ENCODE results near the gene SARDH.

Gene SARDH

GRCh38 chr9:133649194-133649593 lies 89.0 kb downstream of the SARDH start:
- H3K27ac ChIP-seq (ENCODE audit: low read length), result no peak overlapping the region

DNA sequence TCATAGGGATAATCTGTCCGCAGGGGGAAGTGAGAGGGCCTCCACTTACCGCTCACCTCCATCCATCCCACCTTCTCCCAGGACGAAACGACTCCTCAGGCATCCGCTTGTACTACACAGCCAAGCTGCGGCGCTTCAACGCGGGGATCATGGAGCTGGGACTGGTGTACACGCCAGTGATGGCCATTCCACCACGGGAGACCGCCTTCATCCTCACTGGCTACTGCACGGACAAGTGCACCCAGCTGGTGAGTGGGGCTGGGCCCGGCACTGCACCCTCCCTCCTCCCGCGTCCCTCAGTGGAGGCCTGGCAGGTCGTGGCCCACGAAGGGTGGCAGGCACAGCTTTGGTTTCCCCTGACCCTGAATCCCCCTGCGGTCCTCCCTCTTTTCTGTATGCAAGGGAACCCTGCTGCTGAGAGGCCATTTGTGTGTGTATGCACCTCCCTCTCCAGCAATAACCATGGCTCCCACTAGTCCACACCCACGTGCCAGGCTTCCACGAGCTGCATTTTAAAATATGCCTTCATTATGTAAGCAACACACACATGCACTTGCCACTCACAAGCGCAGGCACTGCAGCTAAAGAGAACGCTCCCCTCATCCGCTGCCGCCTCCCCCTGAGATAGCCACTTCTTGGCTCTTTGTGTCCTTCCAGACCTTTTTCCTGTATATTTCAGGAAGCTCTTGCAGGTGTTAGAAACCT lies 90.2 kb downstream of the SARDH start:
- TF ChIP-seq CTCF (IDR thresholded peaks at IDR 0.05; ENCODE audit: borderline replicate concordance, extremely low read depth, low read length, poor library complexity, severe bottlenecking) (no peak), EZH2 (IDR thresholded peaks at IDR 0.05; ENCODE audit: borderline replicate concordance, low read depth, low read length, severe bottlenecking) (no peak)
- Histone ChIP-seq H3K4me2 (ENCODE audit: insufficient read depth, low read length) (no peak overlapping the region), H3K27me3 (ENCODE audit: insufficient read depth, low read length, poor library complexity) (no peaks in the 10 kb centered on the region), H3K9ac (ENCODE audit: low read depth, low read length) (no peak overlapping the region), H3K4me1 (ENCODE audit: insufficient read depth, low read length) (no peaks in the 10 kb centered on the region), H3K79me2 (ENCODE audit: insufficient read depth, low read length) (no peaks in the 10 kb centered on the region), H3K4me3 (ENCODE audit: low read depth in 1 of 2, low read length in 2 of 2) (no peak overlapping the region), H4K20me1 (ENCODE audit: insufficient read depth, low read length) (no peaks in the 10 kb centered on the region), H2AFZ (ENCODE audit: low read depth, low read length) (no peak overlapping the region), H3K36me3 (ENCODE audit: insufficient read depth, low read length) (no peaks in the 10 kb centered on the region), H3K27ac (ENCODE audit: low read length) (no peak overlapping the region), H3K9me3 (ENCODE audit: insufficient read depth, low read length, severe bottlenecking) (no peaks in the 10 kb centered on the region)
- DNase-seq, result no peak
- no peak for ATAC-seq (ENCODE audit: insufficient read depth, low read depth)

More at GRCh38 chr9:133649194-133649593, 89.0 kb downstream of the SARDH start:
- Histone ChIP-seq H3K27me3 (ENCODE audit: insufficient read depth, low read length, poor library complexity) (no peaks in the 10 kb centered on the region), H3K9me3 (ENCODE audit: insufficient read depth, low read length, severe bottlenecking) (no peaks in the 10 kb centered on the region), H3K36me3 (ENCODE audit: insufficient read depth, low read length) (no peaks in the 10 kb centered on the region), H3K4me3 (ENCODE audit: low read depth in 1 of 2, low read length in 2 of 2) (no peak overlapping the region), H2AFZ (ENCODE audit: low read depth, low read length) (no peak overlapping the region), H3K79me2 (ENCODE audit: insufficient read depth, low read length) (no peaks in the 10 kb centered on the region), H4K20me1 (ENCODE audit: insufficient read depth, low read length) (no peaks in the 10 kb centered on the region), H3K9ac (ENCODE audit: low read depth, low read length) (no peak overlapping the region), H3K4me1 (ENCODE audit: insufficient read depth, low read length) (no peaks in the 10 kb centered on the region), H3K4me2 (ENCODE audit: insufficient read depth, low read length) (no peak overlapping the region)
- DNase-seq, result no peak
- no peak for TF ChIP-seq CTCF (IDR thresholded peaks at IDR 0.05; ENCODE audit: borderline replicate concordance, extremely low read depth, low read length, poor library complexity, severe bottlenecking)
- TF ChIP-seq EZH2 (IDR thresholded peaks at IDR 0.05; ENCODE audit: borderline replicate concordance, low read depth, low read length, severe bottlenecking), result no peak
- no peak for ATAC-seq (ENCODE audit: insufficient read depth, low read depth)

GRCh38 chr9:133647148-133647547 lies 91.0 kb downstream of the SARDH start:
- TF ChIP-seq EZH2 (IDR thresholded peaks at IDR 0.05; ENCODE audit: borderline replicate concordance, low read depth, low read length, severe bottlenecking) (no peak), CTCF (IDR thresholded peaks at IDR 0.05; ENCODE audit: borderline replicate concordance, extremely low read depth, low read length, poor library complexity, severe bottlenecking) (no peak)
- Histone ChIP-seq H3K4me3 (ENCODE audit: low read depth in 1 of 2, low read length in 2 of 2) (no peak overlapping the region), H3K27ac (ENCODE audit: low read length) (no peak overlapping the region), H3K9me3 (ENCODE audit: insufficient read depth, low read length, severe bottlenecking) (no peaks in the 10 kb centered on the region), H3K27me3 (ENCODE audit: insufficient read depth, low read length, poor library complexity) (no peaks in the 10 kb centered on the region), H4K20me1 (ENCODE audit: insufficient read depth, low read length) (no peaks in the 10 kb centered on the region), H3K36me3 (ENCODE audit: insufficient read depth, low read length) (no peaks in the 10 kb centered on the region), H3K4me1 (ENCODE audit: insufficient read depth, low read length) (no peaks in the 10 kb centered on the region), H2AFZ (ENCODE audit: low read depth, low read length) (no peak overlapping the region), H3K79me2 (ENCODE audit: insufficient read depth, low read length) (no peaks in the 10 kb centered on the region), H3K4me2 (ENCODE audit: insufficient read depth, low read length) (no peak overlapping the region), H3K9ac (ENCODE audit: low read depth, low read length) (no peak overlapping the region)
- DNase-seq, result no peak
- no peak for ATAC-seq (ENCODE audit: insufficient read depth, low read depth)
